Activated CD4-positive, alpha-beta memory T cell treated with anti-CD3 and anti-CD28 coated beads, Interleukin-2, amount 10 ng/mL, durations not matched to agents 7 days and 5 days (primary cell): ENCODE results near the gene STUB1. TPM values are rescaled to one million over a fixed set of nuclear protein-coding genes. Genes with fewer than 3 reads are reported as not detected.

Experiments used
- CTCF ChIA-PET: fragments of 350-600 bp; sonication (Branson Sonifier 250); formaldehyde crosslinking; loops from one replicate; lab custom pipeline; 2021; ENCODE audit warnings: antibody characterized with exemption, inconsistent platforms; lab: Charles Lee
- POLR2A ChIA-PET: fragments of 350-600 bp; sonication (Branson Sonifier 250); formaldehyde crosslinking; loops from one replicate; lab custom pipeline; 2021; ENCODE audit warnings: antibody characterized with exemption; lab: Charles Lee
- DNase-seq: peaks from one replicate; pipeline ENCODE4 v3.0.0-alpha.2; 2020
- H3K27ac Mint-ChIP-seq: one replicate; pipeline ENCODE4 v1.8.0; 2021; ENCODE audit warnings: mild to moderate bottlenecking, mixed read lengths
- H3K27me3 Mint-ChIP-seq: one replicate; pipeline ENCODE4 v1.8.0; 2021; ENCODE audit warnings: mixed read lengths
- H3K36me3 Mint-ChIP-seq: one replicate; pipeline ENCODE4 v1.8.0; 2021; ENCODE audit warnings: low read depth, mixed read lengths
- H3K4me1 Mint-ChIP-seq: one replicate; pipeline ENCODE4 v1.8.0; 2021; ENCODE audit warnings: mixed read lengths
- H3K4me3 Mint-ChIP-seq: one replicate; pipeline ENCODE4 v1.8.0; 2021; ENCODE audit warnings: mild to moderate bottlenecking, mixed read lengths
- H3K9me3 Mint-ChIP-seq: one replicate; pipeline ENCODE4 v1.8.0; 2021; ENCODE audit warnings: mixed read lengths
- total RNA-seq, 2 experiments: library from RNA; stranded (reverse); gene quantifications; one replicate each; pipeline ENCODE4 v1.2.3, GENCODE V29; 2021

The STUB1 gene
- total RNA-seq, 2 experiments from 2014 or later, result 63.9 to 78.3 TPM

DNA sequence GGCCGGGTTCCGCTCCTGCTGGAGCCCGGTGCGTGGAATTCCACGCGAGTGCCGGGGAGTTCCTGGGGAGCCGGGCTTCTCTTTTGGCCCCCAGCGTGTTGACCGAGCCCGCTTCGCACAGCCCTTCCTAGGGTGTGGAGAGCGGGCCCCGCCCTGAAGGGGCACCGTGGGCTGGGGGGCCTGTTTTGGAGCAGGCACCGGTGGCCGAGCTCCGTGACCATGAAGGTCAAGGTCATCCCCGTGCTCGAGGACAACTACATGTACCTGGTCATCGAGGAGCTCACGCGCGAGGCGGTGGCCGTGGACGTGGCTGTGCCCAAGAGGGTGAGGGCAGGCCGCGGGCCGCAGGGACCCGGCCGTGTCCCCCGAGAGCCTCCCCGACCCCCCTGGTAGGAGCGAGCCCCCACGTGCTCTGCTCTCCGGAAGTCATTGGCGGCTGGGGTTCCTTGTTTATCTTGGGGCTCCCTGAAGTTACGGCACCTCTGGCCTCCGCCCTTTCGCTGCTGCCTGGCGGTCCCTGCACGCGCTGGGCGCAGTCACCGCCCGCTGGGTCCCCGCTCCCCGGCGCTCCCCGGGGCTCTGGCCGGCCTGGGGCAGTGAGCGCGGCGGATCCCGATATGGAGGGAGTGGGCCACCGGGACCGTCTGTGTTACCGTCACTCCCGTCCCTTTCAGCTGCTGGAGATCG lies 47.2 kb downstream of the STUB1 start:
- Mint-ChIP-seq H3K27me3 (no peaks in the 10 kb centered on the region), H3K4me3 (peak overlapping the region; percentile 46), H3K9me3 (no peaks in the 10 kb centered on the region), H3K27ac (no peak overlapping the region), H3K4me1 (peaks cover 3% of the 10 kb centered on the region), H3K36me3 (no peaks in the 10 kb centered on the region)
- CTCF ChIA-PET, result interaction anchor here (1.3 to 1.9 kb wide), 4 partner anchors 14 to 24 kb away, joined by 3 to 9 read pairs (median 4); partner anchors contain the start of gene CIAO3
- peak; percentile 46 for DNase-seq
- POLR2A ChIA-PET, result interaction anchor here (1.1 to 2.5 kb wide), 5 partner anchors 9 to 37 kb away, joined by 3 to 7 read pairs (median 7); partner anchors contain the start of genes CIAO3 and WDR24

DNA sequence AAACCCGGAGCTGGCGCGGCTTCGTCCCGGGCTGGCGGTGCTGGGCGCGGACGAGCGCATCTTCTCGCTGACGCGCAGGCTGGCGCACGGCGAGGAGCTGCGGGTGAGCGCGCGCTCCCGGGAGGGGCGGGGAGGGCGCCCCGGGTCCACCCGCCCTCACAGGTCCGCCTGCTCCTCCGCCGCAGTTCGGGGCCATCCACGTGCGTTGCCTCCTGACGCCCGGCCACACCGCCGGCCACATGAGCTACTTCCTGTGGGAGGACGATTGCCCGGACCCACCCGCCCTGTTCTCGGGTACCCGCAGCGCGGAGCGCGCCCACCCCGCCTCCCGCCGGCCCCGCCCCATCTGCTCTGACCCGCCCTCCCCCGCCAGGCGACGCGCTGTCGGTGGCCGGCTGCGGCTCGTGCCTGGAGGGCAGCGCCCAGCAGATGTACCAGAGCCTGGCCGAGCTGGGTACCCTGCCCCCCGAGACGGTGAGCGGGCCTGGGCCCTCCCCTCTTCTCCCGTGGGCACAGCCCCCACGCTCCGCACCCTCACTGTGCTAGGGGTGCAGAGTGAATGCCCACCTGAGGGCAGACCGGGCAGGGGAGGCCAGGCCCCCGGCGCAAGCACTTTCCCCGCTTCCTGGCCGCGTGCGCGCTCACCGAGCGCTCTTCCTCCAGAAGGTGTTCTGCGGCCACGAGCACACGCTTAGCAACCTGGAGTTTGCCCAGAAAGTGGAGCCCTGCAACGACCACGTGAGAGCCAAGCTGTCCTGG lies 48.1 kb downstream of the STUB1 start:
- Mint-ChIP-seq H3K4me3 (no peak overlapping the region), H3K9me3 (no peaks in the 10 kb centered on the region), H3K4me1 (peaks cover 3% of the 10 kb centered on the region), H3K27me3 (no peaks in the 10 kb centered on the region), H3K27ac (no peak overlapping the region), H3K36me3 (peaks cover 4% of the 10 kb centered on the region)
- DNase-seq, result peak; percentile 64
- POLR2A ChIA-PET, result interaction anchor here (0.7 to 2.5 kb wide), 6 partner anchors 8 to 60 kb away, joined by 4 to 7 read pairs (median 6); partner anchors contain the start of genes CHTF18, CIAO3, RPUSD1 and WDR24
- CTCF ChIA-PET, result interaction anchor here (1.3 to 1.9 kb wide), 3 partner anchors 13 to 18 kb away, joined by 4 to 9 read pairs (median 4); partner anchors contain the start of gene CIAO3

DNA sequence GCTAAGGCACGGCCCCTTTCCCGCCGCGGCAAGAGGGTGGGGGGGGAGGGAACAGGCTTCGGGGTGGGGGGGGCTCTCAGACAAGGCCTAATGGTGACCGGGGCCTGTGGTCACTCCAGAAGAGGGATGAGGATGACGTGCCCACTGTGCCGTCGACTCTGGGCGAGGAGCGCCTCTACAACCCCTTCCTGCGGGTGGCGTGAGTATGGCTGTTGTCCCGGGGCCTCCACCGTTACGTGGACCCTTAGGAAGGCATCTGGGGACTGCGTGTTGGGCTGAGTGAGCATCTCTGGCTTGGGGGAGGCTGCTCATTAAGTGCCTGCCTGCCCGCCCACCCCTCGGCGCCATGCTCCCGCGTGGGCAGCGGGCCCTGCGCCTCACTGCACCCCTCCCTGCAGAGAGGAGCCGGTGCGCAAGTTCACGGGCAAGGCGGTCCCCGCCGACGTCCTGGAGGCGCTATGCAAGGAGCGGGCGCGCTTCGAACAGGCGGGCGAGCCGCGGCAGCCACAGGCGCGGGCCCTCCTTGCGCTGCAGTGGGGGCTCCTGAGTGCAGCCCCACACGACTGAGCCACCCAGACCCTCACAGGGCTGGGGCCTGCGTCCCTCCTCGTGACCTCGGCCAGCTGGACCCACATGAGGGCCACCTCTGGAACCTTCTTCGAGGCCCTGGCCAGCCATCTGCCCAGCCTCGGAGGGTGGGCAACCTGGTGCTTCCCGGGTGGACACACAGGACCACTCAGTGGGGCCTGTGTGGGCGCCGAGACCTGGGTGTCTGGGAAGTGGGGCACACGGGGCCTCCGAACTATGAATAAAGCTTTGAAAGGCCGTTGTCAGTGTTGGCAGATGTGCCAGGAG lies 48.9 kb downstream of the STUB1 start:
- ChIA-PET POLR2A (interaction anchor here (0.7 to 2.5 kb wide), 4 partner anchors 13 to 59 kb away, joined by 4 to 7 read pairs (median 6); partner anchors contain the start of genes CHTF18, RPUSD1 and WDR24), CTCF (interaction anchor here (1.9 kb wide), 1 partner anchor 12 kb away, joined by 9 read pairs; the partner anchor contains the start of gene CIAO3)
- DNase-seq, result no peak
- Mint-ChIP-seq H3K4me1 (peaks cover 3% of the 10 kb centered on the region), H3K36me3 (peaks cover 4% of the 10 kb centered on the region), H3K4me3 (no peak overlapping the region), H3K27me3 (no peaks in the 10 kb centered on the region), H3K9me3 (no peaks in the 10 kb centered on the region), H3K27ac (no peak overlapping the region)

DNA sequence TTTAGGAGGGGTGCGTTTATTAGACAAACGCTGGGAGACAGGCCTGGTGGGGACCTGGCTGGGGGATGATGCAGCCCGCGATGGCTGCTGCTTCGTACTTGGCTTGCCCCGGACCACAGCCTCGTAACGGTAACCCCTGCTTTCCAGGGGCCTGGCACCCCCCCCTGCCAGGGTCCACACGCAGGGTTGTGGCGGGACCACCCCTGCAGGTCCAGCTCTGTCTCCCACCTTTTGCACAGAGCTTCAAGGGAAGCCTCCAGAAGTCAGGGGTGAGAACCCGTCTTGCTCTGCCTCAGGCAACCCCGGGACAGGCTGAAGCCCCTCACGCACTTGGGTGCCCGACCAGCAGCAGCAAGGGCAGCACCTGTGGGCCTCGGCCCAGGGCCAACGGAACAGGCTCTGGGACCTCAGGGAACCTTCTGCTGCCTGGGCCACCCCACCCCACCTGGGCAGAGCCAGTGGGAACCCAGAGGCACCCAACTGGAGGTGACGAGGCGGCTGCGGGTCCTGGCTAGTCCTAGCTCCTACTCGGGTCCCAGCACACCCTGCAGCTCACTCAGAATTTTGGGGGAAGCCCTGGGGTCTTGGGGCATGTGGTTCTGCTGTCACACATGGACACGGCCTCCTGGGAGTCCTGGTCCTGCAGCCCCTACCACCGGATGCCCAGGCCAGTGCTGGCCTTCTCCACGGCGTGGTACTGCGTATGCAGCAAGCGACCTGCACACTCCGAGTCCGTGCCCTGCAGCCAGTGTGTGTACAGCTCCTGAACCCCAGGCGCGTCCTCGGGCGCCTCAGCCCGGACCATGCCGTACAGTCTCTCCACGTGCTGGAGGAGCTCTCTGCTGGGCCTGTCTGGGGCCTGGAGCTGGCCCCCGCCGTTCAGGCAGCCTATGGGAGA lies 49.8 kb downstream of the STUB1 start:
- H3K27ac Mint-ChIP-seq, result no peak overlapping the region
- ChIA-PET CTCF (no interaction called here), POLR2A (interaction anchor here (0.7 to 1.3 kb wide), 5 partner anchors 10 to 58 kb away, joined by 3 to 4 read pairs (median 4); partner anchors contain the start of genes CHTF18, CIAO3 and RPUSD1)
- H3K9me3 Mint-ChIP-seq, result no peaks in the 10 kb centered on the region
- H3K36me3 Mint-ChIP-seq, result peaks cover 9% of the 10 kb centered on the region
- H3K4me3 Mint-ChIP-seq, result no peak overlapping the region
- H3K27me3 Mint-ChIP-seq, result no peaks in the 10 kb centered on the region
- H3K4me1 Mint-ChIP-seq, result peaks cover 3% of the 10 kb centered on the region
- no peak for DNase-seq

DNA sequence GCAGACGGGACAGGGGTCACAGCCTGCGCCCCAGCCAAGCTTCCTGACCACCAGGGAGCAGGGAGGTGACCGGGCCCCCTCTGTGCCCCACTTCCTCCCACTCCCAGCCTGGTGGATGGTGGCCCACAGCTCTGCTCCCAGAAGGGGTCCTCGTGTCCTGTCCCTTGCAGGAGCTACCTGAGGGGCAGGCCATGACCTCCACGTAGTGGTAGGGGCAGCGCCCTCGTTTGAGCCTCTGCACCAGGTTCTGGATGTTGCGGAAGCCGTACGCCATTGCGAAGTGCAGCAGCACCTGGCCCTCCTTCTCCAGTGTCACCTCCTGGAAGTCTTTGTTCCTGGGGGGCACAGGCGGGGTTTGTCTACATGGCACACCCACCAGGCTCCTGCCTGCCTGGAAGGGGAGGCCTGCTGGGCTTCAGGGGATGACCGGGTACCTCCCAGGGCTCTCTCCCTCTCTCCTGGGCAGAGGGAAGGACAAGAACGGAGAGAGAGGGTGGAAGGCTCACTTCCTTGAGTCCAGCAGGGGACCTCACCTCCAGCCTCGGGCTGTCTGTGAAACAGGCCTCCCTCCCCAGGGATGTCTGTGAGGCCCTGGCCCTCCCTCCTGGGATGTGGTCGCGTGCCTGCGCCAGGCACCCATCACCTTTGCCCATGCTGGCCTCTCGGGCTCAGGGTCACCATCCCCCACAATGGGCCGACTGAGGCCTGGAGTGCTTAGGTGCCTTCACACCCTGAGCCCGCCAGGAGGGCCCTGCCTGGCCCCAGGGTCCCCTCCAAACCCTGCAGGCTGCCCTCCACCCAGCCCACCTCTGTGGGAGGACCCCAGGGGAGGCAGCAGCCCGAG lies 50.7 kb downstream of the STUB1 start:
- Mint-ChIP-seq H3K36me3 (peaks cover 13% of the 10 kb centered on the region), H3K9me3 (no peaks in the 10 kb centered on the region), H3K27me3 (no peaks in the 10 kb centered on the region), H3K4me1 (peaks cover 12% of the 10 kb centered on the region), H3K4me3 (no peak overlapping the region), H3K27ac (no peak overlapping the region)
- CTCF ChIA-PET, result interaction anchor here (0.8 to 1.4 kb wide), 2 partner anchors 56 to 173 kb away, joined by 3 read pairs; no protein-coding TSS in a partner anchor
- POLR2A ChIA-PET, result interaction anchor here (0.9 to 1.3 kb wide), 4 partner anchors 9 to 57 kb away, joined by 3 to 4 read pairs (median 4); partner anchors contain the start of genes CHTF18, CIAO3 and RPUSD1
- no peak for DNase-seq

DNA sequence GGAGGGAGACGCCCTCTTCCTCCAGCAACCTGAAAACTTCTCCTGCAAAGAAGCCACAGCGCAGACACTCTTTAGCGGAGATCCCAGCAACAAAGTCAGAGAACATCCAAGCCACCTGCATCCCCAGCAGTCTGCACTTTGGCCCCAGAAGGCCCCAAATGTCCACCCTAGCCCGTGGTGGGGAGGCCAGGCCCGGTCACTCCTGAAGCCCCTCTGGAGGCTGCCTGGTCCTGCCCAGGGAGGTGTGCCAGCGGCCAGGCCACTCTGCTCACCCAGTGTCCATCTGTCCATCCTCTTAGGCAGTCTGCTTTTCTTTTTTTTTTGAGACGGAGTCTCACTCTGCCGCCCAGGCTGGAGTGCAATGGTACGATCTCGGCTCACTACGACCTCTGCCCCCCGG lies 52.1 kb downstream of the STUB1 start:
- POLR2A ChIA-PET, result interaction anchor here (1.6 kb wide), 1 partner anchor 11 kb away, joined by 6 read pairs; the partner anchor contains the start of gene ANTKMT
- H3K9me3 Mint-ChIP-seq, result no peaks in the 10 kb centered on the region
- H3K27me3 Mint-ChIP-seq, result no peaks in the 10 kb centered on the region
- peaks cover 21% of the 10 kb centered on the region for H3K4me1 Mint-ChIP-seq
- H3K27ac Mint-ChIP-seq, result no peak overlapping the region
- peaks cover 21% of the 10 kb centered on the region for H3K36me3 Mint-ChIP-seq
- H3K4me3 Mint-ChIP-seq, result no peak overlapping the region
- DNase-seq, result no peak
- CTCF ChIA-PET, result interaction anchor here (1.4 kb wide), 1 partner anchor 54 kb away, joined by 3 read pairs; no protein-coding TSS in a partner anchor

Other genes with a start within 250 kb of the STUB1 start
- 10 to 100 TPM; 91.7 to 93.4 TPM for gene CAPN15, start 152.7 kb upstream of the STUB1 start, total RNA-seq
- gene PRR35, start 120.0 kb upstream of the STUB1 start, total RNA-seq, result not detected
- gene NHLRC4, start 113.4 kb upstream of the STUB1 start, total RNA-seq, result 1 to 10 TPM; 2.3 to 2.6 TPM
- gene PIGQ, start 110.4 kb upstream of the STUB1 start, total RNA-seq, result 10 to 100 TPM; 33.7 to 35.1 TPM
- gene RAB40C, start 90.3 kb upstream of the STUB1 start, total RNA-seq, result 10 to 100 TPM; 12.2 to 14.2 TPM
- gene WFIKKN1, start 49.4 kb upstream of the STUB1 start, total RNA-seq, result under 1 TPM; 0.10 to 0.13 TPM
- 10 to 100 TPM; 66.6 to 67.5 TPM for gene METTL26, start 44.1 kb upstream of the STUB1 start, total RNA-seq
- gene MCRIP2, start 38.6 kb upstream of the STUB1 start, total RNA-seq, result 10 to 100 TPM; 20.3 to 22.8 TPM
- 10 to 100 TPM; 58.0 to 58.4 TPM for gene WDR90, start 31.0 kb upstream of the STUB1 start, total RNA-seq
- 100 to 1,000 TPM; 140 to 141 TPM for gene RHOT2, start 12.3 kb upstream of the STUB1 start, total RNA-seq
- gene RHBDL1, start 4.7 kb upstream of the STUB1 start, total RNA-seq, result 1 to 10 TPM; 1.5 TPM
- 10 to 100 TPM; 27.1 to 27.2 TPM for gene JMJD8, start 3.9 kb downstream of the STUB1 start, total RNA-seq
- gene WDR24, start 10.0 kb downstream of the STUB1 start, total RNA-seq, result 10 to 100 TPM; 18.1 to 18.7 TPM
- 10 to 100 TPM; 30.9 to 34.6 TPM for gene FBXL16, start 25.4 kb downstream of the STUB1 start, total RNA-seq
- gene METRN, start 34.7 kb downstream of the STUB1 start, total RNA-seq, result 1 to 10 TPM; 4.4 to 6.2 TPM
- gene ANTKMT, start 40.7 kb downstream of the STUB1 start, total RNA-seq, result 1 to 10 TPM; 8.4 to 9.3 TPM
- 1 to 10 TPM; 1.9 to 2.3 TPM for gene CCDC78, start 46.0 kb downstream of the STUB1 start, total RNA-seq
- gene HAGHL, start 46.7 kb downstream of the STUB1 start, total RNA-seq, result 1 to 10 TPM; 8.9 to 9.1 TPM
- 10 to 100 TPM; 34.0 to 34.8 TPM for gene CIAO3, start 60.6 kb downstream of the STUB1 start, total RNA-seq
- not detected for gene MSLN, start 80.3 kb downstream of the STUB1 start, total RNA-seq
- 10 to 100 TPM; 22.2 to 22.3 TPM for gene RPUSD1, start 108.0 kb downstream of the STUB1 start, total RNA-seq
- 10 to 100 TPM; 77.6 to 80.0 TPM for gene CHTF18, start 108.2 kb downstream of the STUB1 start, total RNA-seq
- gene GNG13, start 120.3 kb downstream of the STUB1 start, total RNA-seq, result not detected